HepG2 (cell line): ENCODE measurements around the gene CLTA. TPM values are rescaled to one million over a fixed set of nuclear protein-coding genes. Genes with fewer than 3 reads are reported as not detected.

Experiments used
- ATAC-seq: fragments of 200-7000 bp; cut with Tn5 transposase; 3 replicates; pipeline ENCODE4 v1.9.1; 2020; ENCODE audit warnings: mild to moderate bottlenecking, moderate library complexity
- BruUV-seq: library from RNA; stranded (reverse); fragments of 400-500 nt; replicated peaks from 2 replicates; lab custom pipeline; 2021; lab: Mats Ljungman, UMichigan
- CTCF ChIA-PET: fragments of 300-600 bp; formaldehyde crosslinking; extraction: SDS; loops from one replicate; lab custom pipeline; 2021; ENCODE audit warnings: low total read pairs, inconsistent platforms, low intra/inter-chr PET ratio; lab: Yijun Ruan, JAX
- POLR2A ChIA-PET: fragments of 350-600 bp; sonication (Branson Sonifier 250); formaldehyde crosslinking; loops from one replicate; lab custom pipeline; 2020; ENCODE audit warnings: antibody characterized with exemption, inconsistent platforms; lab: Yijun Ruan, JAX
- DNase-seq: peaks from one replicate; pipeline ENCODE4 v3.0.0-alpha.2; 2015; ENCODE audit warnings: low spot score
- FAIRE-seq: peaks from 3 replicates; lab custom pipeline; 2011; peaks lifted over from hg19 to GRCh38; lab: Jason Lieb, UNC
- H2AFZ ChIP-seq: one replicate; pipeline ENCODE4 v1.6.1; 2011; ENCODE audit warnings: low read length, inconsistent platforms
- H3K27ac ChIP-seq: fragments of 300-600 bp; 3 replicates; pipeline ENCODE4 v1.8.0; 2011; ENCODE audit warnings: mixed run types, mild to moderate bottlenecking, mixed read lengths, low read length, inconsistent platforms; ENCODE audit not compliant: insufficient read depth; ENCODE audit errors: extremely low read length
- H3K27me3 ChIP-seq, 2 experiments: fragments of 200-600 bp in 1 of 2; 2 replicates in 1 of 2; 3 replicates in 1 of 2; pipeline versions ENCODE4 v1.6.0 to v1.8.0; 2011; ENCODE audit warnings: low read length in 2 of 2, mild to moderate bottlenecking in 2 of 2, moderate library complexity in 2 of 2, inconsistent platforms in 1 of 2; ENCODE audit not compliant: insufficient read depth in 2 of 2, control insufficient read depth in 1 of 2
- H3K36me3 ChIP-seq, 2 experiments: fragments of 200-600 bp in 1 of 2; replicated peaks in 1 of 2; 2 replicates in 1 of 2; 3 replicates in 1 of 2; pipeline versions ENCODE4 v1.5.1 to v1.8.0; 2011; ENCODE audit warnings: low read length in 2 of 2, inconsistent platforms in 1 of 2; ENCODE audit not compliant: insufficient read depth in 2 of 2, control insufficient read depth in 1 of 2
- H3K4me1 ChIP-seq: 2 replicates; pipeline ENCODE4 v1.5.1; 2012; ENCODE audit warnings: low read length, inconsistent platforms; ENCODE audit not compliant: insufficient read depth
- H3K4me2 ChIP-seq: 2 replicates; pipeline ENCODE4 v1.6.0; 2011; ENCODE audit warnings: low read depth, low read length, inconsistent platforms
- H3K4me3 ChIP-seq, 3 experiments: fragments of 200-600 bp in 1 of 3; sonication (generic), shearing (Covaris generic) in 1 of 3; replicated peaks in 1 of 3; 2 replicates each; pipeline ENCODE4 v1.5.1; 2011 to 2016; ENCODE audit warnings: low read length in 3 of 3, inconsistent platforms in 2 of 3, low read depth in 2 of 3, mild to moderate bottlenecking in 2 of 3, control low read depth in 1 of 3, mixed read lengths in 1 of 3; ENCODE audit not compliant: insufficient read depth in 1 of 3
- H3K79me2 ChIP-seq: one replicate; pipeline ENCODE4 v1.6.1; 2011; ENCODE audit warnings: low read length, inconsistent platforms; ENCODE audit not compliant: insufficient read depth
- H3K9ac ChIP-seq: 2 replicates; pipeline ENCODE4 v1.6.0; 2011; ENCODE audit warnings: mild to moderate bottlenecking, low read depth, low read length, inconsistent platforms; ENCODE audit not compliant: insufficient read depth
- H3K9me3 ChIP-seq: 2 replicates; pipeline ENCODE4 v1.5.1; 2012; ENCODE audit warnings: mild to moderate bottlenecking, low read length
- H4K20me1 ChIP-seq: 2 replicates; pipeline ENCODE4 v1.6.0; 2011; ENCODE audit warnings: inconsistent platforms, mild to moderate bottlenecking, low read length, moderate library complexity; ENCODE audit not compliant: insufficient read depth
- ADNP ChIP-seq: sonication (generic); formaldehyde crosslinking; IDR thresholded peaks from 2 replicates; pipeline ENCODE4 v1.4.0; 2020; ENCODE audit warnings: missing genetic modification reagents
- MZF1 ChIP-seq: sonication (generic); formaldehyde crosslinking; IDR thresholded peaks from 2 replicates; pipeline ENCODE4 v1.8.1; 2023; ENCODE audit warnings: mild to moderate bottlenecking, missing genetic modification reagents, borderline replicate concordance
- RFXAP ChIP-seq: sonication (generic); formaldehyde crosslinking; IDR thresholded peaks from 2 replicates; pipeline ENCODE4 v1.4.0; 2020; ENCODE audit warnings: missing genetic modification reagents, borderline replicate concordance
- SIN3B ChIP-seq: fragments of 150-350 bp; IDR thresholded peaks from 2 replicates; pipeline ENCODE4 v1.6.1; 2014; ENCODE audit warnings: low read length
- TAF1 ChIP-seq: sonication (generic); formaldehyde crosslinking; IDR thresholded peaks from 2 replicates; pipeline ENCODE4 v1.4.0; 2020; ENCODE audit warnings: missing genetic modification reagents
- ZNF225 ChIP-seq: sonication (generic); formaldehyde crosslinking; IDR thresholded peaks from 2 replicates; pipeline ENCODE4 v1.4.0; 2020; ENCODE audit warnings: mild to moderate bottlenecking, missing genetic modification reagents
- ZNF251 ChIP-seq: sonication (generic); formaldehyde crosslinking; IDR thresholded peaks from 2 replicates; pipeline ENCODE4 v1.9.0; 2021; ENCODE audit warnings: mild to moderate bottlenecking, missing genetic modification reagents
- ZNF329 ChIP-seq: sonication (generic); formaldehyde crosslinking; IDR thresholded peaks from 2 replicates; pipeline ENCODE4 v1.9.0; 2021; ENCODE audit warnings: low read depth, mild to moderate bottlenecking, missing genetic modification reagents
- ZNF891 ChIP-seq: sonication (generic); formaldehyde crosslinking; IDR thresholded peaks from 2 replicates; pipeline ENCODE4 v1.5.0; 2020; ENCODE audit warnings: mild to moderate bottlenecking, missing genetic modification reagents
- WGBS: methylation state at CpG from one replicate; pipeline ENCODE4 v1.1.6; 2017; ENCODE audit warnings: low lambda C conversion rate; 5-methylcytosine and 5-hydroxymethylcytosine counted together
- in situ Hi-C: cut with HindIII; loops from 2 replicates; pipeline ENCODE4 v1.10.0; 2017; ENCODE audit warnings: low pct_unique_long_range_greater_than_20kb; ENCODE audit not compliant: extremely low pct_ligation_motif_present
- intact Hi-C: fragments of 100-400 bp; cut with micrococcal nuclease; formaldehyde crosslinking; loops from one replicate; pipeline ENCODE4 v1.10.0; 2022; ENCODE audit not compliant: unreplicated experiment
- polyA plus RNA-seq, 8 experiments: library from polyadenylated mRNA; depleted of rRNA in 3 of 8; stranded (reverse) in 7 of 8; unstranded in 1 of 8; fragments of >200 nt; fragmentation: Illumina TruSeq in 4 of 8; extraction: Trizol in 4 of 8; gene quantifications; 2 replicates each; pipeline versions ENCODE4 v1.2.1 to v1.2.3, GENCODE V29; 2011 to 2016; ENCODE audit warnings: low read depth in 4 of 8, missing spikeins in 1 of 8, mixed read lengths in 1 of 8; ENCODE audit not compliant: insufficient read depth in 1 of 8
- total RNA-seq, 5 experiments: library from RNA; depleted of rRNA; stranded (reverse); fragments of >200 nt; fragmentation: Illumina TruSeq; extraction: Trizol; gene quantifications; 2 replicates each; pipeline ENCODE4 v1.2.3, GENCODE V29; 2016; ENCODE audit warnings: low read depth in 1 of 5
- TF ChIP-seq, protein P1 (sequence below): sonication (generic); formaldehyde crosslinking; IDR thresholded peaks from 2 replicates; pipeline ENCODE4 v1.8.1; 2023; ENCODE audit warnings: missing genetic modification reagents, mild to moderate bottlenecking, borderline replicate concordance

Gene CLTA
- total and polyA plus RNA-seq, 2 of the 13 experiments (the other 11 are each of a cell fraction or from before 2014, with no cell fraction given): 143 to 222 TPM

DNA sequence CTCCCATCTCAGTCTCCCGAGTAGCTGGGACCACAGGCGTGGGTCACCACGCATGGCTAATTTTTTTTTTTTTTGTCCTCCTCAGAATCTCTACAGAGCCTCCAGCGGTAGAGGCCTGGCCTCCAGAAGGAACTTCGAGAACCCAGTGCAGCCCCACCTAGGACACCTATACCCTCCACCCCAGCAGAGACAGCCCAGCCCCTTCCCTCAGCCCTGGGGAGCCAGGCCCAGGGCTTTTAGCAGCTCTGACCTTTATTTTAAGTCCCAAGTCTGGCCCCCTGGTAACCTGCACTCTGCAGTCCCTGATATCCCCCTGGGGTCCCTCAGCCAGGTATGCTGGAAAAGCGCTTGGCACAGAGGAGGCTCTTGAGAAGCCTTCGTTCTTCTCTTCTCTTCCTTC, 49.0 kb upstream of the CLTA start:
- H3K4me3 ChIP-seq: no peak overlapping the region
- peaks cover 11% of the 10 kb centered on the region; the same call in 1 of the 2 replicates for H3K9me3 ChIP-seq
- H3K27me3 ChIP-seq: peaks cover 9 to 36% of the 10 kb centered on the region in 2 experiments
- WGBS: 48% methylated on average over 7 of the region's 7 CpGs
- peaks cover 25% of the 10 kb centered on the region for H3K4me1 ChIP-seq
- intact Hi-C loops: no loop called here
- H2AFZ ChIP-seq: no peak overlapping the region
- DNase-seq (no peak), ATAC-seq (no peak), FAIRE-seq (no peak)
- POLR2A ChIA-PET: no interaction called here
- CTCF ChIA-PET: no interaction called here
- BruUV-seq: no TSS peak
- no peak overlapping the region for H3K4me2 ChIP-seq
- no peaks in the 10 kb centered on the region for H3K79me2 ChIP-seq
- no peaks in the 10 kb centered on the region for H4K20me1 ChIP-seq
- no peak for TF ChIP-seq ZNF225 (CRISPR knock-in tag)
- no peak for TF ChIP-seq ADNP (CRISPR knock-in tag)
- TF ChIP-seq SIN3B: no peak
- no peaks in the 10 kb centered on the region for H3K36me3 ChIP-seq
- no peak overlapping the region for H3K27ac ChIP-seq
- in situ Hi-C loops: no loop called here
- no peak overlapping the region for H3K9ac ChIP-seq

DNA sequence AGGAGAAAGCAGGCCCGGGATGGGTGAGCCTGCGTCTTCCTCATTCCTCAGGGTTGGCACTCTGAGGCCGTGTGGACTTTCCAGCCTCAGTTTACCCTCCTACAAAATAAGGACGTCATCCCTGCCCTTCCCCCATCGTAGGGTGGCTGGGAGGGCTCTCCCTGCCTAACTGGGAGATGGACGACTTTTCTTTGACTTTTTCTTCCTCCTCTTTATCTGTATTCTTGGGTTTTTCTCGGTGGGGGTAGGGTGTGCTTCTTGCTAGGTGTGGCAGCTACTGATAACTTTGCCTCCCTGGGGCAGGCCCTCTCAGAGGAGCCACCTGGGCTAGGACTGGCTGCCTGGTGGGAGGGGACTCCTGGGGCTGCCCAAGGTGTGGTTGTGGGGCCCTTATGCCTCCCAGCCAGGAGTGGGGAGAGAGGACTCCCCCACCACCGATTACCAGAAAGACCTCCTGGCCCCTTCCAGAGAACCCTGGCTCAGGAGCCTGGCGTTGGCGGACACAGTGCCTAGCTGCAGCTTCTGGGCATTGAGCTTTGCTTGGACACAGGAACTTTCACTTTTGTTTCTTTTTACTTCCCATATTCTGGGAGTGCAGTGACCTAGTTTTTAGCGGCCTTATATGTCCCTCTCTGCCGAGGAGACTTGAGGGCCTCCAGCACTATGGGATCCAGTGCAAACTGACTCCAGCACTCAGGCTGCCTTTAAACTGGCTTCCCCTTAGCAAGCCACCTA, 48.0 kb upstream of the CLTA start:
- peak overlapping the region; percentile 23; the same call in 1 of the 2 replicates for H3K9ac ChIP-seq
- no peak overlapping the region for H3K27ac ChIP-seq
- ATAC-seq (peak; percentile 25), DNase-seq (no peak), FAIRE-seq (no peak)
- H3K36me3 ChIP-seq: no peaks in the 10 kb centered on the region
- no peaks in the 10 kb centered on the region for H3K79me2 ChIP-seq
- in situ Hi-C loops (no loop called here), intact Hi-C loops (no loop called here)
- no peaks in the 10 kb centered on the region for H4K20me1 ChIP-seq
- H3K9me3 ChIP-seq: peaks cover 11% of the 10 kb centered on the region; the same call in 1 of the 2 replicates
- peaks cover 6 to 27% of the 10 kb centered on the region in 2 experiments for H3K27me3 ChIP-seq
- ChIA-PET POLR2A (interaction anchor here (1.2 kb wide), 1 partner anchor 48 kb away, joined by 3 read pairs; the partner anchor contains the start of gene CLTA), CTCF (no interaction called here)
- H3K4me1 ChIP-seq: peaks cover 16% of the 10 kb centered on the region; the same call in 1 of the 2 replicates
- TF ChIP-seq ZNF329 (CRISPR knock-in tag) (no peak), TAF1 (CRISPR knock-in tag) (no peak), RFXAP (CRISPR knock-in tag) (no peak), MZF1 (CRISPR knock-in tag) (no peak), ZNF251 (CRISPR knock-in tag) (no peak), ZNF891 (peak; percentile 6; the same call in 1 of the 2 replicates)
- TF ChIP-seq, protein P1, sequence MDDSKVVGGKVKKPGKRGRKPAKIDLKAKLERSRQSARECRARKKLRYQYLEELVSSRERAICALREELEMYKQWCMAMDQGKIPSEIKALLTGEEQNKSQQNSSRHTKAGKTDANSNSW (CRISPR knock-in tag): no peak
- 6% methylated on average over 12 of the region's 12 CpGs for WGBS
- peak overlapping the region; percentile 3 to 57 (median 32); a peak in 4 of 6 replicates for H3K4me3 ChIP-seq
- peak overlapping the region; percentile 20 for H2AFZ ChIP-seq
- BruUV-seq: no TSS peak
- peak overlapping the region; percentile 59 for H3K4me2 ChIP-seq
